GM18520 (cell line): ENCODE data around the gene VTA1.
"Not testable (repeated sequence)": the region's sequence is repeated elsewhere in the genome, so short reads cannot be mapped to it uniquely, and the experiment has no call there.

ENCODE experiments used
- ATAC-seq: cut with Tn5 transposase; IDR thresholded peaks from one replicate; pipeline ENCODE4 v1.9.1; 2021; ENCODE audit not compliant: unreplicated experiment

The VTA1 gene

GRCh38 chr6:142146828-142147662 lies at the start of gene VTA1, which contains the start of gene NMBR:
Gene VTA1, plus strand, starts transcription at chr6:142147263. Its CDS starts 25 bp downstream, at chr6:142147288.
Gene NMBR, minus strand, starts transcription at chr6:142147122. Its CDS starts 58,464 bp downstream, at chr6:142088658.
- peak; percentile 98 for ATAC-seq

GRCh38 chr6:142104820-142105219 lies 42.2 kb upstream of the VTA1 start:
- ATAC-seq, result not testable (repeated sequence)

- not testable (repeated sequence) for ATAC-seq
These were observed 36.2 kb upstream of the VTA1 start for GRCh38 chr6:142110820-142111219.

- no peak for ATAC-seq
These were observed 34.5 kb upstream of the VTA1 start for GRCh38 chr6:142112451-142113061.

- no peak for ATAC-seq
These were observed 29.7 kb upstream of the VTA1 start for GRCh38 chr6:142117366-142117765.

- ATAC-seq, result no peak
These were observed 28.7 kb upstream of the VTA1 start for GRCh38 chr6:142118328-142118727.

- no peak for ATAC-seq
These were observed 28.1 kb upstream of the VTA1 start for GRCh38 chr6:142118925-142119324.

GRCh38 chr6:142121342-142121741 lies 25.7 kb upstream of the VTA1 start:
- ATAC-seq, result no peak

- no peak for ATAC-seq
These were observed 16.2 kb upstream of the VTA1 start for GRCh38 chr6:142130814-142131213.

- ATAC-seq, result no peak
These were observed 14.4 kb upstream of the VTA1 start, which contains the start of gene GJE1 for GRCh38 chr6:142132625-142133024. Gene GJE1, plus strand, starts transcription at chr6:142132925. Its CDS starts 234 bp downstream, at chr6:142133159.

GRCh38 chr6:142138876-142139275 lies 8.2 kb upstream of the VTA1 start:
- ATAC-seq, result no peak

- ATAC-seq, result not testable (repeated sequence)
These were observed 5.5 kb upstream of the VTA1 start for GRCh38 chr6:142141531-142141930.

GRCh38 chr6:142152746-142153145 lies 5.7 kb downstream of the VTA1 start:
- no peak for ATAC-seq

GRCh38 chr6:142153196-142153595 lies 6.1 kb downstream of the VTA1 start:
- ATAC-seq, result no peak

GRCh38 chr6:142154336-142154735 lies 7.3 kb downstream of the VTA1 start:
- ATAC-seq, result no peak

GRCh38 chr6:142155091-142155490 lies 8.0 kb downstream of the VTA1 start:
- no peak for ATAC-seq

GRCh38 chr6:142155895-142156757 lies 9.1 kb downstream of the VTA1 start:
- ATAC-seq, result peak; percentile 29

- not testable (repeated sequence) for ATAC-seq
These were observed 9.7 kb downstream of the VTA1 start for GRCh38 chr6:142156758-142157068.

- no peak for ATAC-seq
These were observed 15.7 kb downstream of the VTA1 start for GRCh38 chr6:142162780-142163179.

- no peak for ATAC-seq
These were observed 18.2 kb downstream of the VTA1 start for GRCh38 chr6:142165227-142165626.

GRCh38 chr6:142167071-142167470 lies 20.0 kb downstream of the VTA1 start:
- no peak for ATAC-seq
